MM.1S (cell line): ENCODE results near the gene HENMT1.

Experiments used
- DNase-seq: peaks from one replicate; pipeline ENCODE4 v3.0.0-alpha.2; 2015
- H2AFZ ChIP-seq: fragments of 300-600 bp; sonication (generic); 2 replicates; pipeline ENCODE4 v1.6.0; 2016; ENCODE audit warnings: antibody characterized with exemption, low read length
- H3F3A ChIP-seq: fragments of 300-600 bp; sonication (generic); 2 replicates; pipeline ENCODE4 v1.6.1; 2016; ENCODE audit warnings: mild to moderate bottlenecking, antibody characterized with exemption, low read length, moderate library complexity, mixed read lengths; ENCODE audit not compliant: insufficient read depth
- H3K27ac ChIP-seq: fragments of 300-600 bp; sonication (generic); 2 replicates; pipeline ENCODE4 v1.5.1; 2016; ENCODE audit warnings: mild to moderate bottlenecking, low read length
- H3K27me3 ChIP-seq: fragments of 300-600 bp; sonication (generic); replicated peaks from 2 replicates; pipeline ENCODE4 v1.6.0; 2016; ENCODE audit warnings: low read length; ENCODE audit not compliant: insufficient read depth
- H3K36me3 ChIP-seq: fragments of 300-600 bp; sonication (generic); replicated peaks from 2 replicates; pipeline ENCODE4 v1.6.1; 2016; ENCODE audit warnings: mild to moderate bottlenecking, low read length, mixed read lengths; ENCODE audit not compliant: insufficient read depth
- H3K4me1 ChIP-seq: fragments of 300-600 bp; sonication (generic); 2 replicates; pipeline ENCODE4 v1.6.1; 2016; ENCODE audit warnings: low read length, mixed read lengths
- H3K4me2 ChIP-seq: fragments of 300-600 bp; sonication (generic); 2 replicates; pipeline ENCODE4 v1.6.0; 2016; ENCODE audit warnings: low read depth, low read length
- H3K4me3 ChIP-seq: fragments of 300-600 bp; sonication (generic); 2 replicates; pipeline ENCODE4 v1.5.1; 2016; ENCODE audit warnings: low read length, mixed read lengths
- H3K79me2 ChIP-seq: fragments of 300-600 bp; sonication (generic); 2 replicates; pipeline ENCODE4 v1.6.1; 2016; ENCODE audit warnings: mixed run types, low read length, mixed read lengths
- H3K9ac ChIP-seq: fragments of 300-600 bp; sonication (generic); 2 replicates; pipeline ENCODE4 v1.6.1; 2016; ENCODE audit warnings: low read length, mixed read lengths
- H3K9me2 ChIP-seq: fragments of 300-600 bp; sonication (generic); replicated peaks from 2 replicates; pipeline ENCODE4 v1.6.1; 2016; ENCODE audit warnings: mild to moderate bottlenecking, low read length, mixed read lengths; ENCODE audit not compliant: insufficient read depth
- H3K9me3 ChIP-seq: fragments of 300-600 bp; sonication (generic); replicated peaks from 2 replicates; pipeline ENCODE4 v1.6.1; 2016; ENCODE audit warnings: mild to moderate bottlenecking, low read length, mixed read lengths; ENCODE audit not compliant: insufficient read depth
- H4K20me1 ChIP-seq: fragments of 300-600 bp; sonication (generic); 2 replicates; pipeline ENCODE4 v1.6.1; 2016; ENCODE audit warnings: mild to moderate bottlenecking, low read length, moderate library complexity, mixed read lengths; ENCODE audit not compliant: insufficient read depth
- CTCF ChIP-seq: fragments of 300-600 bp; sonication (generic); IDR thresholded peaks from 2 replicates; pipeline ENCODE4 v1.5.1; 2016; ENCODE audit warnings: antibody characterized with exemption, low read length, mixed read lengths
- EZH2 ChIP-seq: fragments of 300-600 bp; sonication (generic); optimal IDR thresholded peaks from 2 replicates; pipeline ENCODE3; 2017; ENCODE audit warnings: low read depth, mild to moderate bottlenecking, antibody characterized with exemption, low read length, mixed read lengths
- EZH2phosphoT487 ChIP-seq: fragments of 300-600 bp; sonication (generic); IDR thresholded peaks from 2 replicates; pipeline ENCODE4 v1.6.1; 2018; ENCODE audit warnings: antibody characterized with exemption, low read length

HENMT1 gene

GRCh38 chr1:108699375-108700332 lies 38.8 kb upstream of the HENMT1 start:
- Histone ChIP-seq H3K9ac (no peak overlapping the region), H3K27ac (no peak overlapping the region), H3F3A (no peaks in the 10 kb centered on the region), H3K79me2 (peaks cover 20% of the 10 kb centered on the region), H3K36me3 (peaks cover 3% of the 10 kb centered on the region; the same call in 1 of the 2 replicates), H4K20me1 (peaks cover 7% of the 10 kb centered on the region; the same call in 1 of the 2 replicates), H3K9me3 (no peaks in the 10 kb centered on the region), H3K27me3 (no peaks in the 10 kb centered on the region), H3K4me1 (no peaks in the 10 kb centered on the region), H3K4me2 (no peak overlapping the region), H2AFZ (no peak overlapping the region), H3K9me2 (no peaks in the 10 kb centered on the region), H3K4me3 (no peak overlapping the region)
- no peak for DNase-seq
- no peak for TF ChIP-seq CTCF
- TF ChIP-seq EZH2 = no peak
- TF ChIP-seq EZH2phosphoT487 = no peak

DNA sequence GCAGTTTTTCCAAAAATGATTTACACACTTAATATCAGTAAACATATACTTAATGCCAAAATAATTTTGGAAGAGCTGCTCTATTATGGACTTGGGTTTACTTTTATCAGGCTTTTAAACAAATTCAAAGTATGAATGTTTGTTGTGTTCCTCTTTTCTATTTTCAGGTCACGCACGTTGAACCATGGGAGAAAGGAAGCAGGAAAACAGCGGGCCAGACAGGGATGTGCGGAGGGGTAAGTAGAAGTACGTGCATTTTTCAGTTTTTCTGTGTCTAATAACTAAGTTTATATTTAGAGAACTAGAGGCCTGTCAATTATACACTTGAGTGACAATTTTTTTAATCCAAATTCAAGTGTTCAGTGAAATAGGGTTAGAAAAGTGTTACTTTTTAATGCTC lies 34.6 kb upstream of the HENMT1 start:
- no peak overlapping the region for H3K4me2 ChIP-seq

More for the DNA sequence above, 34.6 kb upstream of the HENMT1 start:
- no peaks in the 10 kb centered on the region for H3F3A ChIP-seq
- peaks cover 54% of the 10 kb centered on the region for H3K79me2 ChIP-seq
- no peak overlapping the region for H3K4me3 ChIP-seq
- DNase-seq = no peak
- TF ChIP-seq EZH2 (no peak), CTCF (no peak)
- no peak overlapping the region for H3K9ac ChIP-seq
- no peak overlapping the region for H3K27ac ChIP-seq
- H2AFZ ChIP-seq = no peak overlapping the region
- H3K9me2 ChIP-seq = no peaks in the 10 kb centered on the region
- no peaks in the 10 kb centered on the region for H3K27me3 ChIP-seq
- peaks cover 3% of the 10 kb centered on the region; the same call in 1 of the 2 replicates for H3K36me3 ChIP-seq
- no peaks in the 10 kb centered on the region for H3K4me1 ChIP-seq
- H3K9me3 ChIP-seq = no peaks in the 10 kb centered on the region
- peaks cover 16% of the 10 kb centered on the region; the same call in 1 of the 2 replicates for H4K20me1 ChIP-seq
